DLD1 (cell line): Measurements from ENCODE around the gene ADCY4.
"Not testable (repeated sequence)": the region's sequence is repeated elsewhere in the genome, so short reads cannot be mapped to it uniquely, and the experiment has no call there.

Experiments
- in situ Hi-C: cut with HindIII; loops from 2 replicates; pipeline ENCODE4 v1.10.0; 2017; ENCODE audit warnings: low sequenced_read_pairs

Gene ADCY4

DNA sequence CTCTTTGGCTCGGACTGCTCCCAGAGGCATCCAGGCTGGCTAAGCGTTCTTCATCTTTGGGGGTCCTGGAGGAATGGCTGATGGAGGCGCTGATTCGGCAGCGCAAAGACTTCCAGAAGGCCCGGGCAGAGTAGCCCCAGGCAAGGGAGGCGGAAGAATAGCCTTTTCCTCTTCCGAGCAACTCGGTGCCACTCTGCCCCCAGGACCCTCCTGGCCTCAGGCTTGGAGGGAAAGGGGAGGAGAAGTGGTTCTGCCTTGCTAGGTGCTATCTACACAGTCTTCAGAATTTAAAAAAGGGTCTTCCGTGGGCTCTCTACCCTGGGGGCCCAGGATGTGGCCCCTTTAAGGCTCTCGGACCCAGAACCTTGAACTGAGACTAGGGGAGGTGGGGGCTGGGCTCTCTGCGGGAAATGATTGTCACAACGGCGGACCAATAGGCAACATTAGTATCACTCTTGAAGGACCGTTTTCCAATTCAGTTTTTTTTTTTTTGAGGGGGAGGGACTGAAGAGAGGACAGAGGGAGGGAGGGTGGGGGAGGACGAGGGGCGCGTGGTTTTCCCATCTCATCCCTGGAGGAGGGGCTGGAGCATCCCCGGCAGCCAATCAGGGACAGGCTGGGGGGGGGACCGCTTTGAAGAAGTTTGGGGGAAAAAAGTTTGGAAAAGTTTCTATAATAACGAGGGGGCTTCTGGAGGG is 32.8 kb upstream of the ADCY4 start, which contains the start of gene NFATC4:
Gene NFATC4, plus strand, starts transcription at position 671 of the 698 bp plus-strand sequence. CDS start 157 bp downstream, outside the sequence.
- in situ Hi-C loops: no loop called here

DNA sequence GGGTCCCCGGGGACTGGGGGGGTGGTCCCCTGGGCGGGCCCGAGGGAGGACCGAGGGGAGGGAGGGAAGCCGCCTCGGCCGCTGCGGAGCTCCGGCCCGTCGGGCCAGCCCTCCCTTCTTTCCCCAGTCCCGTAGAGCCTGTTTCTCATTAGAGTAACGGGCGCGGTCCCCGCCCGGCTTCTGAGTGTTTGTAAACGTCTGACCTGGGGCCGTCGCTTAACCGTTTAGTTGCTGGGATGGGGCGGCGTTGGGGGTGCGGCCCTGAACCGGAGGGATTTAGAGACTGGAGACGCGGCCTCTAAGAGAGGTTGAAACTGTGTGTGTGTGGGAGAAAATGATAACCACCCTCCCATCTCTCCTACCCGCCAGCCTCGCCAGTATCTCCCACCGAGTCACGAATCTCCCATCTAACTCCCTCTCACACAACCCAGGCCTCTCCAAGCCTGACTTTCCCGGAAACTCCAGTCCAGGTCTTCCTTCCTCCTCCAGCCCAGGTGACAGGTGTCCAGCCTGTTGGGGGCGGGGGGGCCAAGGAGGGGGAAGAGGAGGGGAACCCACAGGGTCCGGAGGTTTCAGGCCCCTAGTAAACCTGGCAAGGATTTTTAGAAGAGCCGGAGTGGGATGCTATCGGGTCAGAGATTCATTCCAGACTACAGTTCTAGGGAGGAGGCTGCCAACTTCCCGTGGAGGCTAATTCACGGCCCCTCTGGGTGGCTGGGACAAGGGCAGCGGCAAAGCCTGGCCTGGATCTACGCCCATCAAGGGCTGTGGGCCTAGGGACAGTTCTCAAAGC is 32.0 kb upstream of the ADCY4 start:
- in situ Hi-C loops: no loop called here

DNA sequence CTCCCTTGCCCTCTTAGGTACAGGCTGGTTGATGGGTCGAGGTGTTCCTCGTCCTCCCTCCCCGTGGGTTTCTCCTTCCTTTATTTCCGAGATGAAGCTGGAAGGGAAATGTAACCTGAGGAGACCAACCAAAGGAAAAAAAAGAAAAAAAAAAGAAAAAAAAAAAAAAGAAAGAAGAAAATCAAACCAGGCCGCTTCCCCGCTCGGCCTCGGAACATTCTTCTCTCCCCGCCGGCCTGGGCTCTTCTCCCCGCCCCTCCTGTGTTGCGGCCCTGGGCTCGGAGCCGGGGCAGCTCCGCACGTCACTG is 31.5 kb upstream of the ADCY4 start:
- in situ Hi-C loops: no loop called here

DNA sequence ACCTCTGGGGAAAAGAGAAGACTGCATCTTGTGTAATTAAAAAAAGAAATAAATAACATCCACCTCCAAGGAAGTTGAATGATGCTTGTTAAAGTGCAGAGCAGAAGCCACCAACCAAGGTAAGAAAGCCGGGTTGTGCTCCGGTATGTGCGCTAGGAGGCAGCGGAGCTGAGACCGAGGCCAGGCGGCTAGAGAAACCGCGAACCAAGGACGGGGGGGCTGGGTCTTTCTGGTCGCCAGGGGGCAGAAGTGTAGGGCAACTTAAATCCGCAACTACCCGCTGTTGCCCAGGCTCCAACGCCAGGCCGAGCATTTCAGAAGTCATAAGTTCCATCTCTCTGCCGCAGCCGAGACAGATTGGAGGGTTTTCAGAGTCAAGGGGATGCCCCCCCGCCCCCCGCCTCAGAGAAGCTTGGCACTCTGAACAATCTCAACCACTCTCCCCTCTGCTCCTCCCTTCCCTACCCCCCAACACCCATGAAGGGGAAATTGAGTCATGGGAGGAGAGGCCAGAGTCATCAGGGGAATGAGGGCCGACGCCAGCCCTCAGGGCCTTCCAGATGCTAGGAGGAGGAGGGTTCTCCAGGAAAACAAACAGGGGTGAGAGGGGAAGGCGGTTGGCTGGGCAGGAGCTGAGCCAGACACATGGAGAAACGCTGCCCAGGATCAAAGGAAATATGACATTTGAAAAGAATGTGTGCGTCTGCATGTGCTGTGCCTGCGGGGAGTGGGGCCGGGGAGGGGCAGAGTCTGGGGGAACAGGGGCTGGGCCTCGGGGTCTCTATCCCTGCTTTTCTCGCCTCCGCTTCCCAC is 30.9 kb upstream of the ADCY4 start:
- in situ Hi-C loops: no loop called here

DNA sequence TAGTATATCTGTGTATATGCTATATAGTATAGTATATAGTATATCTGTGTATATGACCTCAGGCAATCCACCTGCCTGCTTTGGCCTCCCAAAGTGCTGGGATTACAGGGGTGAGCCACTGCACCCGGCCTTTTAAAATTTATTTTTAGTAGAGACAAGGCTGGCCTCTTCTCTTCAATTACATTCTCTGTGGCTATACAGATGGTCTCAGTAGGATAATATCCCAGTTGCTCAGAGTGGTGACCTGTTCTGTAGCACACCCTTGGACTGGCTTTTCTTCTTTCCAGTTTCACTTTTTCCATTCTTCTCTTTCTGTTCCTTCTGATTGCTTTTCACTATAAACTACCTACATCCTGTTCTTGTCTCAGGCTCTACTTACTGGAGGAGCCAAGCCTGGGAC is 30.0 kb upstream of the ADCY4 start:
- in situ Hi-C loops: no loop called here

DNA sequence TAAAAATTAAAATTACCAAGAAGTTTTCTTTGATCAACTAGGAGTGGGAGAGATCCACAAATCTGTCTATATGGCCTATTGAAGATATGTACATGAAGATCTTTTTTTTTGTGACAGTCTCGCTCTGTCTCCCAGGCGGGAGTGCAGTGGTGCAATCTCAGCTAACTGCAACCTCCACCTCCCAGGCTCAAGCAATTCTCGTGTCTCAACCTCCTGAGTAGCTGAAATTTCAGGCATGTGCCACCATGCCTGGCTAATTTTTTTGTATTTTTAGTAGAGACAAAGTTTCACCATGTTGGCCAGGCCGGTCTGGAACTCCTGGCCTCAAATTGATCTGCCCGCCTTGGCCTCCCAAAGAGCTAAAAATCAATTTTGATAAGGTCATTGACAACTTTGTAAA is 28.5 kb upstream of the ADCY4 start:
- in situ Hi-C loops: no loop called here

DNA sequence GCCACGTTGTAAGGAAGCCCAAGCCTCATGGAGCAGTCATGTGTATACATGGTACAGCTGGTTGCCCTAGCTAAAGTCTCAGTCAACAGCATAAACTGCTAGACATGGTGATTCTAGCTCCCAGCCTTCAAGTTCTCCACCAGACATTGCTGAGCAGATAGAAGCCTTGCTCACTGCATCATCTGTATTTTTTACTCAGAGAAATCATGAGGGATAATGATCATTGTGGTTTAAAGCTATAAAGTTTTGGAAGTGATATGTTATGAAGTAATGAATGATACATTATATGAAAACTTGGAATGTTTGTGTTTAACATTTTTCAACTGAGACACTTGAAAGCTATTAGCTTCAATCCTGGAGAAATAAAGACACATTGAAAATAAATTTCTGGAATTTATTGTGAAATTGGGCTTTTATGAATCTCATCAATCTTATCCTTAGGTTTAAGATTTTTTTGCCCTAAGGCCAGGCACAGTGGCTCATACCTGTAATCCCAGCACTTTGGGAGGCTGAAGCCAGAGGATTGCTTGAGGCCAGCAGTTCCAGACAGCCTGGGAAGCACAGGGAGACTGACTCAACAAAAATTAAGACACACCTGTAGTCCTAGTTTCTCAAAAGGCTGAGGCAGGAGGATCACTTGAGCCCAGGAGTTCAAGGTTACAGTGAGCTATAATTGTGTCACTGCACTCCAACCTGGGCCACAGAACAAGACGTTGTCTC is 27.5 kb upstream of the ADCY4 start:
- in situ Hi-C loops: no loop called here

DNA sequence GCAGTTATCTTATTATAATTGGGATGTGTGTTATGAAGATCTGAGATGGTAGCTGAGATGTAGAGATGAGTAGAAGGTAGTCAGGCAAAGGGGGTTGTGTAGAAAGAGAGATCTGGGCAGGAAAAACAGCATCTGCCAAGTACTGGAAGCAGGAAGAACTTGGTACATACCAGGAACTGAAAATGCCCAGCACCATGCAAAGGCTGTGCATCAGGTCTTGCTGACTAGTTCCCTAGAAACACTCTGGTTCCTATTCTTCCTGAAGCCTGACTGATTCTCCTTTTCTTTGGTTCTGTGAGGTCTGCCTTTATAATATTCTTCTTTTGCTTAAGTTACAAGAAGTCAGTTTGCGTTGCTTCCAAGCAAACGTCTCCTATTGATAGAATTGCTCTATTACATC is 26.5 kb upstream of the ADCY4 start:
- in situ Hi-C loops: no loop called here

DNA sequence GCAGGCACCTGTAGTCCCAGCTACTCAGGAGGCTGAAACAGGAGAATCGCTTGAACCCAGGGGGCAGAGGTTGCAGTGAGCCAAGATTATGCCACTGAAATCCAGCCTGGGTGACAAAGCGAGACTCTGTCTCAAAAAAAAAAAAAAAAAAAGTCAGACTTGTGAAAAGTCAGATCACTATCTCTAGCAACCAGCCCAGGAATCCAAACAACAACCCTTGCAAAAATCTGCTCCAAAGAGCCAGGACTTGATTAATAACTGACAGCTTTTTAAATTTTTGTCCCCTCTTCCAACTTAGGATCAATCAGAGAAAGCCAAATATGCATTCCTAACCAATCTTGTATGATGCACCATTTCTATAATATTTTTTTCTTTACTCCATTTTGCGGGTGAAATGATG is 25.4 kb upstream of the ADCY4 start:
- in situ Hi-C loops: no loop called here

DNA sequence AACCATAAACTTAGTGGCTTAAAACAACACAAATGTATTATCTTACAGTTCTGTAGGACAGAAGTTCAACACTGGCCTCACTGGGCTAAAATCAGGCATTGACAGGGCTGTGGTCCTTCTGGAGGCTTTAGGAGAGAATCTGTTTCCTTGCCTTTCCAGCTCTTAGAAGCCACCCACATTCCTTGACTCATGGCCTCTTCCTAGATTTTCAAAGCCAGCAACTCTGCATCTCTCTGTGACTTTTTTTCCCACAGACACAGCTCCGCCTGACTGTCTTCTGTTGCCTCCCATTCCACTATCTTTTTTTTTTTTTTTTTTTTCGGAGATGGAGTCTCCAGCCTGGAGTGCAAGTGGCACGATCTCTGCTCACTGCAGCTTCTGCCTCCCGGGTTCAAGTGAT is 21.3 kb upstream of the ADCY4 start:
- in situ Hi-C loops: no loop called here

DNA sequence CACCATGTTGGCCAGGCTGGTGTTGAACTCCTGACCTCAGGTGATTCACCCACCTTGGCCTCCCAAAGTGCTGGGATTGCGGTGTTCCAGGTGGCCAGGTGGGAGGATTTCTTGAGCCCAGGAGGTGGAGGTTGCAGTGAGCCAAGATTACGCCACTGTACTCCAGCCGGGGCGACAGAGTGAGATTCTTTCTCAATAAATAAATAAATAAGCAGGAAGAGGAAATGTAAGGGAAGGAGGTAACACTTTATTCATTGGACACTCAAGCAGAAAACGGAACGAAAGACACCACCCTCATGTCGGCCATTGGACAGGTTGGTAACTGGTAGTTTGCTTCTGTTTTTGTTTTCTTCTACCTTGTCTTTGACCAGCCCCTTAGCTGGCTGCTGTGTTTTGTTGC is 20.1 kb upstream of the ADCY4 start:
- in situ Hi-C loops: no loop called here

DNA sequence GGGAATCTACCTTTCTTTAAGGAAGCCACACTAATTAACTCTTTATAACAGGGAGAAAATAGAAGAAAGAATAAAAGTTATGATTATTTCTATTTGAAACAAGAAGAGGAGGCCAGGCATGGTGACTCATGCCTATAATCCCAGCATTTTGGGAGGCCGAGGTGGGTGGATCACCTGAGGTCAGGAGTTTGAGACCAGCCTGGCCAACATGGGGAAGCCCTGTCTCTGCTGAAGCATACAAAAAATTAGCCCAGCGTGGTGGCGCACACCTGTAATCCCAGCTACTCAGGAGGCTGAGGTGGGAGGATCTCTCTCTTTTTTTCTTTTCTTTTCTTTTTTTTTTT is 19.6 kb upstream of the ADCY4 start:
- in situ Hi-C loops: not testable (repeated sequence)

DNA sequence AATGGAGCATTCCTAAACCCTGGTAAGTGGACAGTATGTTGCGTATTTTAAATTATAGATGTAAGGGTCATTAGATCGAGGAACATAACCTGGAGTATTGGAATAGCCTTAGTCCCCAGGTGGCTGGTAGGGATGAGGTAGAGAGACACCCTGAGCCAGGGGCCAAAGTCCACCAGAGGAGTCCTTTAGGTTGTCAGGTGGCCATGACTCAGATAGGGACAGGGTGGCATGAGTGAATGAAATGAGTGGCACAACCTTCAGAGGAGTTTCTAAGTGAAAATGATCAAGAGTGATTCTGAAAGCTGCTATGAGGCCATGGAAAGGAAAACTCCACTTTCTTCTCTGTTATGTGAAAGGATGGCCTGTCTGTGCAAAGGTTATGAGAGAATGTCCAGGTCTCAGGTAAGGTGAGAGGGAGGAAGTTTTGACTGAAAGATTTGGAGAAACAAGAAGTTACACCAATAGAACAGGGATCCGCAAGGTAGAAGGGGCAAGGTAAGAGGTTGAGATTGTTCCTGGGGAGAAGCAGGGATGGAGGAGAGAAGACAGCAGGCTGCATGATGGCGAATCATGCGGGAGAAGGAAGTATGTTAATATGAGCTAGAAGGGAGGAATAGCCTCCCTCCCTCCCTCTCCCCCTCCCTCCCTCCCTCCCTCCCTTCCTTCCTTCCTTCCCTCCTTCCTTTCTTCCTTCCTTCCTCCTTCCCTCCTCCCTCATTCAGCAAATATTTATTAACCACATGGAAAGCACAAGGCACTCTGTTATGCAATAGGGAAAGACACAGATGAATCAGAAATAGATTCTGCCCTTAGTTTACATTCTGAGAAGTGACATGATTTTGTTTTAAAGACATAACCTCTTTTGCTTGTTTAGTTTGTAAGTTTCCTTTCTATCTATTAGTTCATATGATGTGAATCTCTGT is 18.9 kb upstream of the ADCY4 start:
- in situ Hi-C loops: no loop called here

DNA sequence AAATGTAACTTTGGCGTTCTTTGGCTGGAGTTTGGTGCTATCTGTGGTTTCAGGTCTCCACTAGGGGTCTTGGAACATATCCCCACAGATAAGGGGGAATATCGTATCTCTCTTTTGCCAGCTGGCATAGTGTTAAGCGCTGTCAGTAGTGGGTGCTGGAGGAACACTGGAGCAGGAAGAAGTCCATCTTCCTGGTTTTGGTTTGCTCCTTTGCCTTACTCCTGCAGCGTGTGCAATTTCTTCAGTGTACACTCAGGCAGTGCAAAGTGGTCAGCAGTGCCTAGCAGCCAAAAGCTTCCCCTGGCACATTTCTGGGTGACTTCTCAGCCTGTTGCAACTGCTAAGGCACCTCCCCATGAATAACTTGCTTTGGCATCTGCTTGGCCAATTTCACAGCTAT is 16.6 kb upstream of the ADCY4 start:
- in situ Hi-C loops: no loop called here

DNA sequence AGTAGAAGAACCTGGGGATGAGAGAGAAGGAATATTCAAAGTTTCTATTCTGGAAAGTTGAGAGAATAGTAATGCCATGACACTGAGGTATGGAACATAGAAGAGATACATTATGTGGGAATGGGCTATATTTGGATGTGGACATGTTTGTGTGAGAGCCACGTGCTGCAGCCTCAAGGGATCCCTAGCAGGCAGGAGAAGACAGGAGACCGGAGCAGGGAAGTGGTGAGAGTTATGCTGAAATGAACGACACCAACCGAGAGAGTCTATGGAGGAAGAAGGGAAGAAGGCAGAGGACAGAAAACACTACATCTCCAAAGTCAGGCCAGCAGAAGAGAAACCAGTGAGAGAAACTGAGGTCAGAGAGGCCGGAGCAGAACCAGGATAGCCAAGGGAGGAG is 14.9 kb upstream of the ADCY4 start:
- in situ Hi-C loops: no loop called here

DNA sequence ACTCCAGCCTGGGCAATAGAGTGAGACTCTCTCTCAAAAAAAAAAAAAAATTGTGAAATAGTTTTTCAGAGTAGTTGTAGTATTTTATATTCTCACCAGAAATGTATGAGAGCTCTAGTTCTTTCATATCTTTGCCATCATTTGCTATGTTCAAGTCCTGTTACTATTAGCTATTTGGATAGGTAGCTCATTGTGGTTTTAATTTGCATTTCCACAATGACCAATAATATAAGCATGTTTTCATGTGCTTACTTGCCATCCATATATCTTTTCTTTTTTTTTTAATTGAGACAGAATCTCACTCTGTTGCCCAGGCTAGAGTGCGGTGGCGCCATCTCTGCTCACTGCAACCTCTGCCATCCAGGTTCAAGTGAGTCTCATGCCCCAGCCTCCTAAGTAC is 13.3 kb upstream of the ADCY4 start:
- in situ Hi-C loops: no loop called here

DNA sequence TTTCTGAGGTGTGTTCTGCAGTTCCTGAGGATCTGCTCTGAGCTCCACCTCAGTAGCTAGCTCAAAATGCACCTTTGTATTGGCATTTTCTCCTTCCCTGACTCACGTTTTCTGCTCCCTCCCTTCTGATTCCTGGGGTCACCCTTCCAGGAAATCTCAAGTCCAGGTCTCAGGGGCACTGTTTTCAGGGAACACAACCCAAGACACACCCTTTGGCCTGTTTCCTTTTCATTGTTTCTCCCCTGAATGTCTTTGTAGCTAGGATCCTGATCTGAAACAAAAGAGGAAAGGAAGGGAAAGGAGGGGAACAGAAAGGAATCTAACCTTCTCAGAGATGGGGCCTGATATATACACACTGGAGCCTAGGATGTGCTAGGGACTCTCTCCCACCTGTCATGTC is 12.3 kb upstream of the ADCY4 start:
- in situ Hi-C loops: no loop called here

DNA sequence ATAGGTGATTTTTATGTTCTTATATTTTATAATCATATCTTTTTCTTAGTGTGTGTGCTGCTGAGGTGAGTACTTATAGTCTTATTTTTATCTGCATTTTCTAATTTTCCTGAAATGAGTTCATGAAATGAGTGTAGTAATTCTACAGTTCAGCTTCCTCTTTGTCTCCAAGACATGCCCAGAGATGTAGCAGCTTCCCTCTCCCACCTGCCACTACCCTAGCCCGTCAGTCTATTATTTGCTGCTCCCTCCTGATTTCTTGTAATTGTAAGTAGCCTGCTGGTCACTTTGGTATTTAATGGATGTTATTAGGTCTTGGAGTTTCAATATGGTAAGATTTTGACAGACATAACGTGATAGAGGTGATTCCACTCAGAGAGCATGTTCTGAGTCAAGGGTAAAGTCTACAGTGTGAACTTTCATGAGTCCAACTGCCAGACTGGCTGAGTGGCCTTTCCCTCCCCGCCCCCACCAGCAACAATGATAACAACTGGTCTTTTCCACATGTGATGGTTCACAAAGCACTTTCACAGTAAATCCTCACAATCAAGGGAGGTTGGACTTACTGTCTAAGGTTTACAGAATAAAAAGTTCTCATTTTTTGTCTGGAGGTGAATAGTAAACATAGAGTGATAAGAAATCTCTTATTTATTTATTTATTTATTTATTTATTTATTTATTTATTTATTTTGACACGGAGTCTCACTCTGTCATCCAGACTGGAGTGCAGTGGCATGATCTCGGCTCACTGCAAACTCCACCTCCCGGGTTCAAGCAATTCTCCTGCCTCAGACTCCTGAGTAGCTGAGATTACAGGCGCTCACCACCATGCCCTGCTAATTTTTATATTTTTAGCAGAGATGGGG is 9.2 kb upstream of the ADCY4 start:
- in situ Hi-C loops: no loop called here

DNA sequence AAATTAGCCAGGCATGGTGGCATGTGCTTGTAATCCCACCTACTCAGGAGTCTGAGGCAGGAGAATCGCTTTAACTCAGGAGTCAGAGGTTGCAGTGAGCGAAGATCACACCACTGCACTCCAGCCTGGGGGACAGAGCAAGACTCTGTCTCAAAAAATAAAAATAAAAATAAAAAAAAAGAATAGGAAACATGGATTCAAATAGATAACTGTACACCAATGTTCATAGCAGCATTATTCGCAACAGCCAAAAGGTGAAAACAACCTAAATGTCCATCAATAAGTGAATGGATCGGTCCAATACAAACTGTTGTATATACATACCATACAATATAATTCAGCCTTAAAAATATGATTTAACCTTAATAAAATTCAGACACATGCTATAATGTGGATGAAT is 8.0 kb upstream of the ADCY4 start:
- in situ Hi-C loops: no loop called here
